ENCODE data around the gene WDFY4. TPM values are rescaled to one million over a fixed set of nuclear protein-coding genes. Genes with fewer than 3 reads are reported as not detected.

Gene WDFY4
- total and polyA plus RNA-seq, 2 donors (not counting 3 experiments of a cell fraction or from before 2014, with no cell fraction given): 10.1 to 10.2 TPM

DNA sequence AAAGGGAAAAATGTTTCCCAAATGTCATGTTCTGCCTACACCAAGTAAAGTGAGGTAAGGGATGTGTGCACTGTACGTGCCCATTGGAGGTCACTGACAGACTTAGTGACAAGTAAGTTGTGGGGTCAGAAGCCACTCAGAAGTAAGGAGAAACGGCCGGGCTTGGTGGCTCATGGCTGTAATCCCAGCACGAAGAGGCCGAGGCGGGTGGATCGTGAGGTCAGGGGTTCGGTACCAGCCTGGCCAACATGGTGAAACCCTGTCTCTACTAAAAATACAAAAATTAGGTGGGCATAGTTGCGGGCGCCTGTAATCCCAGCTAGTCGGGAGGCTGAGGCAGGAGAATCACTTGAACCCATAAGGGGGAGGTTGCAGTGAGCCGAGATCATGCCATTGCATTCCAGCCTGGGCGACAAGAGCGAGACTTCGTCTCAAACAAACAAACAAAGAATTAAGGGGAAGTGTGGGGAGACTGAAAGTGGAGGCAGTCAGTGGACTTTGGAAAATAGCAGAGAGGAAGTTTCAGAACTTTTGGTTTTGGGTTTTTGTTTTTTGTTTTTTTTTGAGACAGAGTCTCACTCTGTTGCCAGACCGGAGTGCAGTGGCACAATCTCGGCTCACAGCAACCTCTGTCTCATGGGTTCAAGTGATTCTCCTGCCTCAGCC, 114.8 kb downstream of the WDFY4 start:
- TF ChIP-seq CTCF (IDR thresholded peaks at IDR 0.05; ENCODE audit: extremely low read depth in 1 of 2, insufficient read depth in 1 of 2, low read depth in 1 of 2, low read length in 2 of 2) (no peak), POLR2AphosphoS5 (IDR thresholded peaks at IDR 0.05; ENCODE audit: insufficient read depth, low read depth, low read length) (no peak), GATA2 (IDR thresholded peaks at IDR 0.05; ENCODE audit: insufficient read depth, insufficient read length, low read depth, low read length) (no peak), EZH2 (IDR thresholded peaks at IDR 0.05; ENCODE audit: borderline replicate concordance, low read depth, low read length, severe bottlenecking) (no peak), POLR2A (IDR thresholded peaks at IDR 0.05; ENCODE audit: low read depth, low read length) (no peak), MAX (IDR thresholded peaks at IDR 0.05; ENCODE audit: insufficient read depth, insufficient read length) (no peak), JUN (IDR thresholded peaks at IDR 0.05; ENCODE audit: borderline replicate concordance, insufficient read depth, insufficient read length, low read depth) (no peak), MYC (IDR thresholded peaks at IDR 0.05; ENCODE audit: low read depth, low read length) (no peak), FOS (IDR thresholded peaks at IDR 0.05; ENCODE audit: borderline replicate concordance, insufficient read depth, low read length) (no peak)
- Histone ChIP-seq H3K9me1 (replicated peaks; ENCODE audit: control insufficient read depth, extremely low read depth, insufficient read depth, low read length) (no peaks in the 10 kb centered on the region), H3K4me3 (replicated peaks in 1 of 3; ENCODE audit: insufficient read depth in 1 of 3, low read depth in 1 of 3, low read length in 3 of 3) (no peak overlapping the region), H3K9ac (replicated peaks; ENCODE audit: extremely low read depth, insufficient read depth, low read length) (no peak overlapping the region), H2AFZ (ENCODE audit: low read depth, low read length) (no peak overlapping the region), H4K20me1 (replicated peaks; ENCODE audit: control insufficient read depth, extremely low read depth, insufficient read depth, low read length) (no peaks in the 10 kb centered on the region), H3K36me3 (ENCODE audit: control insufficient read depth in 2 of 2, extremely low read depth in 1 of 2, insufficient read depth in 2 of 2, low read length in 2 of 2) (no peaks in the 10 kb centered on the region), H3K4me1 (ENCODE audit: control insufficient read depth, extremely low read depth, insufficient read depth, low read length) (peaks cover 3% of the 10 kb centered on the region), H3K27ac (ENCODE audit: insufficient read depth, low read depth, low read length) (no peak overlapping the region), H3K79me2 (ENCODE audit: control insufficient read depth, insufficient read depth, low read length) (no peaks in the 10 kb centered on the region), H3K9me3 (replicated peaks; ENCODE audit: control insufficient read depth, insufficient read depth, low read length) (no peaks in the 10 kb centered on the region), H3K4me2 (ENCODE audit: insufficient read depth, low read length) (no peak overlapping the region), H3K27me3 (ENCODE audit: control insufficient read depth in 2 of 2, insufficient read depth in 2 of 2, low read length in 2 of 2) (no peaks in the 10 kb centered on the region)
- peak; percentile 28 for FAIRE-seq
- ChIA-PET CTCF (no interaction called here), POLR2A (no interaction called here)
- intact Hi-C loops (cut with micrococcal nuclease): no loop called here
- no peak for DNase-seq (ENCODE audit: low read depth, low spot score)
- dilution Hi-C loops (cut with MboI; ENCODE audit: extremely low pct_ligation_motif_present, low sequenced_read_pairs): no loop called here
- BruUV-seq (replicated peaks): no TSS peak
